ENCODE measurements around the gene APBB1IP.

Gene APBB1IP

GRCh38 chr10:26509307-26509706, 71.2 kb downstream of the APBB1IP start:
- no peak for DNase-seq

GRCh38 chr10:26513101-26513500, 75.0 kb downstream of the APBB1IP start:
- DNase-seq = no peak

GRCh38 chr10:26516540-26517101, 78.5 kb downstream of the APBB1IP start:
- DNase-seq = no peak

GRCh38 chr10:26517141-26517867, 79.2 kb downstream of the APBB1IP start:
- no peak for DNase-seq

- DNase-seq = no peak
Observed at GRCh38 chr10:26519803-26520202, 81.7 kb downstream of the APBB1IP start.

- no peak for DNase-seq
Observed at GRCh38 chr10:26520575-26520974, 82.4 kb downstream of the APBB1IP start.

- no peak for DNase-seq
Observed at GRCh38 chr10:26524161-26524896, 86.2 kb downstream of the APBB1IP start.

- DNase-seq = no peak
Observed at GRCh38 chr10:26525586-26525985, 87.4 kb downstream of the APBB1IP start.

GRCh38 chr10:26527018-26527417, 88.9 kb downstream of the APBB1IP start:
- no peak for DNase-seq

GRCh38 chr10:26528048-26528447, 89.9 kb downstream of the APBB1IP start:
- no peak for DNase-seq

GRCh38 chr10:26528715-26529393, 90.7 kb downstream of the APBB1IP start:
- DNase-seq = no peak

- no peak for DNase-seq
Observed at GRCh38 chr10:26534384-26534783, 96.2 kb downstream of the APBB1IP start.

- no peak for DNase-seq
Observed at GRCh38 chr10:26540601-26541000, 102.5 kb downstream of the APBB1IP start.

GRCh38 chr10:26543567-26544306, 105.6 kb downstream of the APBB1IP start:
- DNase-seq = no peak

- no peak for DNase-seq
Observed at GRCh38 chr10:26544932-26545331, 106.8 kb downstream of the APBB1IP start.

- DNase-seq = no peak
Observed at GRCh38 chr10:26550774-26551526, 112.8 kb downstream of the APBB1IP start.

GRCh38 chr10:26554246-26554645, 116.1 kb downstream of the APBB1IP start:
- no peak for DNase-seq

- no peak for DNase-seq
Observed at GRCh38 chr10:26555719-26556368, 117.7 kb downstream of the APBB1IP start.

GRCh38 chr10:26556748-26557640, 118.9 kb downstream of the APBB1IP start:
- no peak for DNase-seq

- DNase-seq = no peak
Observed at GRCh38 chr10:26557641-26558014, 119.5 kb downstream of the APBB1IP start.

All from NCI-H446 treated with DMSO at 0.1 percent for 48 hours (cell line).